ENCODE measurements around the gene CCDC24. TPM values are rescaled to one million over a fixed set of nuclear protein-coding genes. Genes with fewer than 3 reads are reported as not detected.

The CCDC24 gene
- total and polyA plus RNA-seq, 9 donors, result 1.1 to 23.3 (median 6.3) TPM

DNA sequence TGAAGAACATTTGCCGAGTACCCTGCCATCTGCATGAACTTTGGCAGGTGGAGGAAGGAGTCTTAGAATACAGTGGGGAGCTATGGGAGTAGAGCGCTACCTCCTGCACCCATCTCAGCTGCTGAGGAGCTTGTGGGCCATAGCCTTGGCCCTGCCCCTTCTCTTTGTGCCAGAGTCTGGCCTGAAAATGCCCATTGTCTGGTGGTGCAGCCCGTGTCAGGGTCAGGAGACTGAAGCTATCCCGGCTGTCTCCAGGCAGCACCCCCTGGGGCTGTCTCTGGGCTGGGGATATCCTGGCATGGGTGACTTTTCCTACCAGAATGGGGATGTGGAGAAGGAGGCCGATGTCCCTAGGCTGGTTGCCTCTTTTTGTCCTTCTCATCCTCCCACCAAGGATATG lies 37.4 kb upstream of the CCDC24 start:
- Histone ChIP-seq H3K36me3 (no peaks in the 10 kb centered on the region), H3K9me3 (no peaks in the 10 kb centered on the region), H3K4me3 (no peak overlapping the region), H3K27ac (no peak overlapping the region), H3K4me1 (ENCODE audit: insufficient read depth) (no peaks in the 10 kb centered on the region), H3K27me3 (no peaks in the 10 kb centered on the region)
- DNase-seq, result no peak
- intact Hi-C loops (cut with DNase I), result no loop called here
- TF ChIP-seq EP300 (IDR thresholded peaks at IDR 0.05) (no peak), POLR2A (IDR thresholded peaks at IDR 0.05) (no peak)
- TF ChIP-seq, protein P1, sequence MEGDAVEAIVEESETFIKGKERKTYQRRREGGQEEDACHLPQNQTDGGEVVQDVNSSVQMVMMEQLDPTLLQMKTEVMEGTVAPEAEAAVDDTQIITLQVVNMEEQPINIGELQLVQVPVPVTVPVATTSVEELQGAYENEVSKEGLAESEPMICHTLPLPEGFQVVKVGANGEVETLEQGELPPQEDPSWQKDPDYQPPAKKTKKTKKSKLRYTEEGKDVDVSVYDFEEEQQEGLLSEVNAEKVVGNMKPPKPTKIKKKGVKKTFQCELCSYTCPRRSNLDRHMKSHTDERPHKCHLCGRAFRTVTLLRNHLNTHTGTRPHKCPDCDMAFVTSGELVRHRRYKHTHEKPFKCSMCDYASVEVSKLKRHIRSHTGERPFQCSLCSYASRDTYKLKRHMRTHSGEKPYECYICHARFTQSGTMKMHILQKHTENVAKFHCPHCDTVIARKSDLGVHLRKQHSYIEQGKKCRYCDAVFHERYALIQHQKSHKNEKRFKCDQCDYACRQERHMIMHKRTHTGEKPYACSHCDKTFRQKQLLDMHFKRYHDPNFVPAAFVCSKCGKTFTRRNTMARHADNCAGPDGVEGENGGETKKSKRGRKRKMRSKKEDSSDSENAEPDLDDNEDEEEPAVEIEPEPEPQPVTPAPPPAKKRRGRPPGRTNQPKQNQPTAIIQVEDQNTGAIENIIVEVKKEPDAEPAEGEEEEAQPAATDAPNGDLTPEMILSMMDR (IDR thresholded peaks at IDR 0.05), result no peak
- WGBS, 3 donors, result 68 to 75% (median 74%) methylated on average over 5 of the region's 5 CpGs

DNA sequence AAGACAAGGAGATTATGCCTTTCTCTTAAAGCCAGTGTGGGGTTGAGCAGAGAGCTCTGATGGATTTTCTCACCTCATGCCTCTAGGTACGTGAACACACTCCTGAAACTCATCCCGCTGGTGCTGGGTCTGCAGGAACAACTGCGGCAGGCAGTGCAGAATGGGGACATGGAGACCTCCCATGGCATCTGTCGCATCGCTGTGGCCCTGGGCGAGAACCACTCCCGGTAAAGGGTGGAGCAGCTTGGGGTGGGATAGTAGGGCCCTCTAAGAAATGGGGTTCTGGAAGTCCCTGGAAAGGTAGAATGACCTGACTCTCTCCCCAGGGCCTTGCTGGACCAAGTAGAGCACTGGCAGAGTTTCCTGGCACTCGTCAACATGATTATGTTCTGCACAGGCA lies 35.2 kb upstream of the CCDC24 start:
- intact Hi-C loops (cut with DNase I), result no loop called here
- Histone ChIP-seq H3K4me1 (ENCODE audit: insufficient read depth) (no peaks in the 10 kb centered on the region), H3K9me3 (no peaks in the 10 kb centered on the region), H3K27me3 (no peaks in the 10 kb centered on the region), H3K27ac (no peak overlapping the region), H3K4me3 (no peak overlapping the region), H3K36me3 (no peaks in the 10 kb centered on the region)
- TF ChIP-seq EP300 (IDR thresholded peaks at IDR 0.05) (no peak), POLR2A (IDR thresholded peaks at IDR 0.05) (no peak)
- TF ChIP-seq, protein P1 (IDR thresholded peaks at IDR 0.05), result no peak
- no peak for DNase-seq
- 95 to 97% (median 95%) methylated on average over 8 of the region's 8 CpGs for WGBS, 3 donors

DNA sequence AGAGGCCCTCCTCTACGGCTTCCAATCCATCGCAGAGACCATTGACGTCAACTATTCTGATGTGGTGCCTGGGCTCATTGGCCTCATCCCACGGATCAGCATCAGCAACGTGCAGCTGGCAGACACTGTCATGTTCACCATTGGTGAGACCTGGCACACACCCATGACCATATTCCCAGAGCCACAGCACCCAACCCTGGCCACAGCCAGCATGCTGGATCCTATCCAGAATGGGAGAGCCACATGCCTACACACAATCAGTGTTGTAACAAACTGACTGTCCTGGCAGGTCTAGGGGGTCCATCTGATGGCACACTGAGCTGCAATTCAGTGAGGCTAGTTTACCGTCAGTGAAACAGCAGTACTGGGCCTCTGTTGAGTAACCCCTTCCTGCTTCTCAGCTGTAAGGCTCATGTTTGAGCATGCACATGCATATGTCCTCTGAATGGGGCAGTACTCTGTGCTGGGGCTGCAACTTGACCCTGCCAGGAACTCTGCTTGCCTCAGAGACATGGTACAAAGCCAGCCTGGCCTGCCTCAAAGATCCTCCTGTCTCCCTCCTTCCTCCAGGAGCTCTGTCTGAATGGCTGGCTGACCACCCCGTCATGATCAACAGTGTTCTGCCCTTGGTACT lies 33.9 kb upstream of the CCDC24 start:
- intact Hi-C loops (cut with DNase I), result no loop called here
- Histone ChIP-seq H3K9me3 (no peaks in the 10 kb centered on the region), H3K27me3 (no peaks in the 10 kb centered on the region), H3K27ac (no peak overlapping the region), H3K4me3 (no peak overlapping the region), H3K36me3 (no peaks in the 10 kb centered on the region), H3K4me1 (ENCODE audit: insufficient read depth) (no peaks in the 10 kb centered on the region)
- 82 to 91% (median 85%) methylated on average over 7 of the region's 7 CpGs for WGBS, 3 donors
- TF ChIP-seq EP300 (IDR thresholded peaks at IDR 0.05) (no peak), POLR2A (IDR thresholded peaks at IDR 0.05) (no peak)
- TF ChIP-seq, protein P1 (IDR thresholded peaks at IDR 0.05), result no peak
- DNase-seq, result no peak

- no peak for DNase-seq
- H3K27ac ChIP-seq, result no peak overlapping the region
- TF ChIP-seq, protein P1 (IDR thresholded peaks at IDR 0.05), result no peak
- TF ChIP-seq POLR2A (IDR thresholded peaks at IDR 0.05) (no peak), EP300 (IDR thresholded peaks at IDR 0.05) (no peak)
- H3K36me3 ChIP-seq, result no peaks in the 10 kb centered on the region
- H3K27me3 ChIP-seq, result no peaks in the 10 kb centered on the region
- intact Hi-C loops (cut with DNase I), result no loop called here
- H3K4me3 ChIP-seq, result no peak overlapping the region
- WGBS, 3 donors, result 91 to 95% (median 94%) methylated on average over 9 of the region's 9 CpGs
- no peaks in the 10 kb centered on the region for H3K9me3 ChIP-seq
- no peaks in the 10 kb centered on the region for H3K4me1 ChIP-seq (ENCODE audit: insufficient read depth)
These were observed 32.8 kb upstream of the CCDC24 start for GRCh38 chr1:43958351-43959255.

Measured in ovary (tissue), 9 donors.